PC-3 (cell line): ENCODE data around the gene EMC1. TPM values are rescaled to one million over a fixed set of nuclear protein-coding genes. Genes with fewer than 3 reads are reported as not detected.

Source experiments
- ATAC-seq: fragments of 200-7000 bp; cut with Tn5 transposase; 2 replicates; pipeline ENCODE4 v1.9.1; 2020; ENCODE audit warnings: mild to moderate bottlenecking, moderate library complexity
- BruUV-seq: library from RNA; stranded (reverse); fragments of 400-500 nt; replicated peaks from 2 replicates; lab custom pipeline; 2021; lab: Mats Ljungman, UMichigan
- CTCF ChIA-PET: fragments of 300-600 bp; sonication (Branson Sonifier 250); formaldehyde crosslinking; loops from one replicate; lab custom pipeline; 2022; ENCODE audit warnings: antibody characterized with exemption; lab: Charles Lee
- POLR2A ChIA-PET: fragments of 300-600 bp; sonication (Branson Sonifier 250); formaldehyde crosslinking; loops from one replicate; lab custom pipeline; 2022; ENCODE audit warnings: antibody characterized with exemption; ENCODE audit not compliant: unreplicated experiment; lab: Charles Lee
- DNase-seq: peaks from one replicate; pipeline ENCODE4 v3.0.0-alpha.2; 2015
- H2AFZ ChIP-seq: fragments of 300-600 bp; sonication (generic); 2 replicates; pipeline ENCODE4 v1.6.0; 2016; ENCODE audit warnings: antibody characterized with exemption, low read length
- H3F3A ChIP-seq: fragments of 300-600 bp; sonication (generic); one replicate; pipeline ENCODE4 v1.6.0; 2017; ENCODE audit warnings: antibody characterized with exemption, low read length, control low read depth, mild to moderate bottlenecking; ENCODE audit not compliant: unreplicated experiment
- H3K27ac ChIP-seq: fragments of 300-600 bp; sonication (generic); 2 replicates; pipeline ENCODE4 v1.5.1; 2016; ENCODE audit warnings: mild to moderate bottlenecking, low read length
- H3K27me3 ChIP-seq: fragments of 300-600 bp; sonication (generic); 2 replicates; pipeline ENCODE4 v1.6.1; 2016; ENCODE audit warnings: low read length, mixed read lengths
- H3K36me3 ChIP-seq: fragments of 300-600 bp; sonication (generic); 2 replicates; pipeline ENCODE4 v1.6.1; 2016; ENCODE audit warnings: low read depth, mixed run types, low read length, mixed read lengths
- H3K4me1 ChIP-seq: fragments of 300-600 bp; sonication (generic); 2 replicates; pipeline ENCODE4 v1.5.1; 2016; ENCODE audit warnings: low read length; ENCODE audit not compliant: insufficient read depth
- H3K4me2 ChIP-seq: fragments of 300-600 bp; sonication (generic); 2 replicates; pipeline ENCODE4 v1.6.0; 2016; ENCODE audit warnings: low read length
- H3K4me3 ChIP-seq: fragments of 300-600 bp; sonication (generic); 2 replicates; pipeline ENCODE4 v1.5.1; 2016; ENCODE audit warnings: mild to moderate bottlenecking, low read length, mixed read lengths
- H3K79me2 ChIP-seq: fragments of 300-600 bp; sonication (generic); 2 replicates; pipeline ENCODE4 v1.6.1; 2017; ENCODE audit warnings: low read length, mixed read lengths
- H3K9ac ChIP-seq: fragments of 300-600 bp; sonication (generic); 2 replicates; pipeline ENCODE4 v1.6.0; 2016; ENCODE audit warnings: mild to moderate bottlenecking, low read length
- H3K9me2 ChIP-seq: fragments of 300-600 bp; sonication (generic); replicated peaks from 2 replicates; pipeline ENCODE4 v1.6.1; 2016; ENCODE audit warnings: mixed run types, low read length, mixed read lengths
- H3K9me3 ChIP-seq: fragments of 300-600 bp; sonication (generic); 2 replicates; pipeline ENCODE4 v1.6.1; 2016; ENCODE audit warnings: low read length, mixed read lengths
- H4K20me1 ChIP-seq: fragments of 300-600 bp; sonication (generic); 2 replicates; pipeline ENCODE4 v1.6.1; 2016; ENCODE audit warnings: low read length, mixed read lengths
- CTCF ChIP-seq: fragments of 300-600 bp; sonication (generic); conservative IDR thresholded peaks from 2 replicates; pipeline ENCODE4 v1.5.1; 2017; ENCODE audit warnings: antibody characterized with exemption, low read depth, mild to moderate bottlenecking, low read length
- EZH2 ChIP-seq: fragments of 300-600 bp; sonication (generic); IDR thresholded peaks from one replicate; pipeline ENCODE4 v1.6.1; 2017; ENCODE audit warnings: antibody characterized with exemption, mild to moderate bottlenecking, low read length; ENCODE audit not compliant: unreplicated experiment
- EZH2phosphoT487 ChIP-seq: fragments of 300-600 bp; sonication (generic); IDR thresholded peaks from 2 replicates; pipeline ENCODE4 v1.6.1; 2018; ENCODE audit warnings: mild to moderate bottlenecking, antibody characterized with exemption, low read length, borderline replicate concordance
- intact Hi-C: fragments of 100-400 bp; cut with micrococcal nuclease; formaldehyde crosslinking; loops from 2 replicates; pipeline ENCODE4 v1.9.0; 2023
- total RNA-seq: library from RNA; depleted of rRNA; stranded (reverse); fragments of >200 nt; gene quantifications from 2 replicates; pipeline ENCODE4 v1.2.3, GENCODE V29; 2014

The EMC1 gene
- total RNA-seq, 1 experiment from 2014 or later, result 60.9 TPM

- Histone ChIP-seq H3K4me1 (no peaks in the 10 kb centered on the region), H2AFZ (no peak overlapping the region), H3K9me3 (no peaks in the 10 kb centered on the region), H3K9ac (no peak overlapping the region), H4K20me1 (no peaks in the 10 kb centered on the region), H3K27ac (no peak overlapping the region), H3K4me2 (no peak overlapping the region), H3K4me3 (no peak overlapping the region), H3K27me3 (no peaks in the 10 kb centered on the region), H3K36me3 (peaks cover 40% of the 10 kb centered on the region), H3K9me2 (no peaks in the 10 kb centered on the region), H3K79me2 (peaks cover 5% of the 10 kb centered on the region; the same call in 1 of the 2 replicates), H3F3A (no peaks in the 10 kb centered on the region)
- CTCF ChIA-PET, result no interaction called here
- POLR2A ChIA-PET, result no interaction called here
- ATAC-seq, result peak; percentile 69
- DNase-seq, result peak; percentile 26
- intact Hi-C loops, result no loop called here
- TF ChIP-seq EZH2 (no peak), CTCF (no peak), EZH2phosphoT487 (no peak)
- no TSS peak for BruUV-seq
Measured at GRCh38 chr1:19260211-19261138, 9.2 kb upstream of the EMC1 start.

- CTCF ChIA-PET, result no interaction called here
- intact Hi-C loops, result no loop called here
- POLR2A ChIA-PET, result no interaction called here
- no peaks in the 10 kb centered on the region for H3K9me3 ChIP-seq
- TF ChIP-seq EZH2 (no peak), EZH2phosphoT487 (no peak), CTCF (no peak)
- H3K9ac ChIP-seq, result no peak overlapping the region
- no peak overlapping the region for H3K4me3 ChIP-seq
- no peak overlapping the region for H3K27ac ChIP-seq
- BruUV-seq, result no TSS peak
- ATAC-seq (no peak), DNase-seq (no peak)
- H3K9me2 ChIP-seq, result no peaks in the 10 kb centered on the region
- H3K4me2 ChIP-seq, result no peak overlapping the region
- peaks cover 58% of the 10 kb centered on the region for H3K36me3 ChIP-seq
- no peaks in the 10 kb centered on the region for H3K27me3 ChIP-seq
- no peak overlapping the region for H2AFZ ChIP-seq
- H4K20me1 ChIP-seq, result peaks cover 14% of the 10 kb centered on the region
- no peaks in the 10 kb centered on the region for H3F3A ChIP-seq
- peaks cover 8% of the 10 kb centered on the region for H3K4me1 ChIP-seq
- peaks cover 26% of the 10 kb centered on the region for H3K79me2 ChIP-seq
Measured at GRCh38 chr1:19258353-19258752, 7.0 kb upstream of the EMC1 start.
